Effector memory CD4-positive, alpha-beta T cell (primary cell): ENCODE results near the gene HCN4.

Experiments used
- DNase-seq, 3 donors: peaks; one replicate each; pipeline ENCODE4 v3.0.0-alpha.2; 2020
- H3K27ac ChIP-seq: 2 replicates; pipeline ENCODE4 v1.7.0; 2013; ENCODE audit warnings: mild to moderate bottlenecking, low read length, moderate library complexity; ENCODE audit not compliant: insufficient read depth, poor library complexity, severe bottlenecking
- H3K27me3 ChIP-seq: replicated peaks from 2 replicates; pipeline ENCODE4 v1.7.0; 2013; ENCODE audit warnings: mild to moderate bottlenecking, low read length; ENCODE audit not compliant: insufficient read depth, control insufficient read depth, poor library complexity, severe bottlenecking
- H3K36me3 ChIP-seq: 2 replicates; pipeline ENCODE4 v1.7.0; 2013; ENCODE audit warnings: mild to moderate bottlenecking, low read length, moderate library complexity; ENCODE audit not compliant: control insufficient read depth, insufficient read depth
- H3K4me1 ChIP-seq: 2 replicates; pipeline ENCODE4 v1.7.0; 2013; ENCODE audit warnings: low read length, mild to moderate bottlenecking; ENCODE audit not compliant: control insufficient read depth, insufficient read depth, poor library complexity, severe bottlenecking
- H3K4me3 ChIP-seq: 2 replicates; pipeline ENCODE4 v1.7.0; 2013; ENCODE audit warnings: low read length, low read depth, mild to moderate bottlenecking; ENCODE audit not compliant: insufficient read depth, poor library complexity, severe bottlenecking
- H3K9me3 ChIP-seq: 2 replicates; pipeline ENCODE4 v1.7.0; 2013; ENCODE audit warnings: mild to moderate bottlenecking, low read length, moderate library complexity; ENCODE audit not compliant: control insufficient read depth

HCN4 gene

GRCh38 chr15:73329501-73330200, 39.1 kb downstream of the HCN4 start:
- no peaks in the 10 kb centered on the region for H3K36me3 ChIP-seq
- no peaks in the 10 kb centered on the region for H3K4me1 ChIP-seq
- no peaks in the 10 kb centered on the region for H3K9me3 ChIP-seq
- no peak for DNase-seq
- H3K27ac ChIP-seq = no peak overlapping the region
- H3K4me3 ChIP-seq = no peak overlapping the region
- no peaks in the 10 kb centered on the region for H3K27me3 ChIP-seq

- H3K36me3 ChIP-seq = no peaks in the 10 kb centered on the region
- no peak overlapping the region for H3K27ac ChIP-seq
- no peaks in the 10 kb centered on the region for H3K27me3 ChIP-seq
- H3K9me3 ChIP-seq = no peaks in the 10 kb centered on the region
- no peak overlapping the region for H3K4me3 ChIP-seq
- no peak for DNase-seq
- no peaks in the 10 kb centered on the region for H3K4me1 ChIP-seq
These were observed 39.8 kb downstream of the HCN4 start for GRCh38 chr15:73328981-73329380.

- H3K27me3 ChIP-seq = no peaks in the 10 kb centered on the region
- no peak for DNase-seq
These were observed 40.5 kb downstream of the HCN4 start for GRCh38 chr15:73328149-73328820.

GRCh38 chr15:73326157-73326556, 42.6 kb downstream of the HCN4 start:
- Histone ChIP-seq H3K4me1 (no peaks in the 10 kb centered on the region), H3K4me3 (no peak overlapping the region), H3K9me3 (no peaks in the 10 kb centered on the region), H3K36me3 (no peaks in the 10 kb centered on the region), H3K27ac (no peak overlapping the region), H3K27me3 (no peaks in the 10 kb centered on the region)
- DNase-seq = no peak

More at GRCh38 chr15:73328149-73328820, 40.5 kb downstream of the HCN4 start:
- no peaks in the 10 kb centered on the region for H3K4me1 ChIP-seq
- H3K9me3 ChIP-seq = no peaks in the 10 kb centered on the region
- no peaks in the 10 kb centered on the region for H3K36me3 ChIP-seq
- H3K4me3 ChIP-seq = no peak overlapping the region
- H3K27ac ChIP-seq = no peak overlapping the region

- H3K4me1 ChIP-seq = no peaks in the 10 kb centered on the region
- no peaks in the 10 kb centered on the region for H3K9me3 ChIP-seq
- no peak for DNase-seq
- H3K4me3 ChIP-seq = no peak overlapping the region
- no peaks in the 10 kb centered on the region for H3K27me3 ChIP-seq
- H3K27ac ChIP-seq = no peak overlapping the region
- no peaks in the 10 kb centered on the region for H3K36me3 ChIP-seq
These were observed 43.4 kb downstream of the HCN4 start for GRCh38 chr15:73325191-73325861.

GRCh38 chr15:73324496-73325170, 44.1 kb downstream of the HCN4 start:
- DNase-seq = no peak
- Histone ChIP-seq H3K27ac (no peak overlapping the region), H3K27me3 (no peaks in the 10 kb centered on the region), H3K36me3 (no peaks in the 10 kb centered on the region), H3K4me1 (no peaks in the 10 kb centered on the region), H3K9me3 (no peaks in the 10 kb centered on the region), H3K4me3 (no peak overlapping the region)

- DNase-seq = no peak
- H3K27ac ChIP-seq = no peak overlapping the region
- H3K27me3 ChIP-seq = no peaks in the 10 kb centered on the region
- H3K4me3 ChIP-seq = no peak overlapping the region
- no peaks in the 10 kb centered on the region for H3K36me3 ChIP-seq
- H3K4me1 ChIP-seq = no peaks in the 10 kb centered on the region
- no peaks in the 10 kb centered on the region for H3K9me3 ChIP-seq
These were observed 44.8 kb downstream of the HCN4 start for GRCh38 chr15:73323956-73324355.

GRCh38 chr15:73323374-73323955, 45.3 kb downstream of the HCN4 start:
- no peak for DNase-seq
- Histone ChIP-seq H3K36me3 (no peaks in the 10 kb centered on the region), H3K27me3 (no peaks in the 10 kb centered on the region), H3K9me3 (no peaks in the 10 kb centered on the region), H3K4me3 (no peak overlapping the region), H3K27ac (no peak overlapping the region), H3K4me1 (no peaks in the 10 kb centered on the region)

GRCh38 chr15:73322665-73323373, 45.9 kb downstream of the HCN4 start:
- H3K4me1 ChIP-seq = no peaks in the 10 kb centered on the region
- H3K9me3 ChIP-seq = no peaks in the 10 kb centered on the region
- H3K36me3 ChIP-seq = no peaks in the 10 kb centered on the region
- DNase-seq = no peak
- no peaks in the 10 kb centered on the region for H3K27me3 ChIP-seq
- H3K27ac ChIP-seq = no peak overlapping the region
- no peak overlapping the region for H3K4me3 ChIP-seq
